Skeletal muscle satellite cell (primary cell): Measurements from ENCODE around the gene CD248.

Source experiments
- H3K27me3 ChIP-seq: 2 replicates; pipeline ENCODE4 v1.7.0; 2013; ENCODE audit warnings: low read length; ENCODE audit not compliant: control insufficient read depth, insufficient read depth
- H3K36me3 ChIP-seq: 2 replicates; pipeline ENCODE4 v1.7.0; 2013; ENCODE audit warnings: mild to moderate bottlenecking, control low read depth, low read length; ENCODE audit not compliant: insufficient read depth
- H3K4me1 ChIP-seq: 2 replicates; pipeline ENCODE4 v1.7.0; 2013; ENCODE audit warnings: low read length; ENCODE audit not compliant: control insufficient read depth, insufficient read depth
- H3K4me2 ChIP-seq: 2 replicates; pipeline ENCODE4 v1.7.0; 2013; ENCODE audit warnings: mild to moderate bottlenecking, low read length
- H3K4me3 ChIP-seq: 2 replicates; pipeline ENCODE4 v1.7.0; 2013; ENCODE audit warnings: low read length
- H3K9ac ChIP-seq: 2 replicates; pipeline ENCODE4 v1.7.0; 2013; ENCODE audit warnings: mild to moderate bottlenecking, low read depth, low read length, moderate library complexity
- H3K9me3 ChIP-seq: replicated peaks from 2 replicates; pipeline ENCODE4 v1.7.0; 2013; ENCODE audit warnings: mild to moderate bottlenecking, control low read depth, low read length

Gene CD248

GRCh38 chr11:66288671-66289547 is 27.9 kb downstream of the CD248 start, which contains the start of gene YIF1A:
TSS of gene YIF1A (minus strand) at chr11:66289143. CDS start at chr11:66288985, 158 bp downstream.
- H3K4me1 ChIP-seq = peaks cover 15% of the 10 kb centered on the region
- peaks cover 29% of the 10 kb centered on the region for H3K36me3 ChIP-seq
- H3K9me3 ChIP-seq = no peaks in the 10 kb centered on the region
- H3K4me3 ChIP-seq = peak within 1 kb of the TSS; percentile 72
- H3K9ac ChIP-seq = peak within 1 kb of the TSS; percentile 96
- H3K27me3 ChIP-seq = peaks cover 30% of the 10 kb centered on the region
- peak within 1 kb of the TSS; percentile 97 for H3K4me2 ChIP-seq

GRCh38 chr11:66287889-66288670 is 28.8 kb downstream of the CD248 start:
- Histone ChIP-seq H3K9me3 (no peaks in the 10 kb centered on the region), H3K4me2 (peak overlapping the region; percentile 97), H3K9ac (peak overlapping the region; percentile 96), H3K4me1 (peaks cover 15% of the 10 kb centered on the region), H3K4me3 (peak overlapping the region; percentile 72), H3K27me3 (peaks cover 22% of the 10 kb centered on the region), H3K36me3 (peaks cover 33% of the 10 kb centered on the region)

GRCh38 chr11:66287211-66287888 is 29.5 kb downstream of the CD248 start:
- H3K4me2 ChIP-seq = peak overlapping the region; percentile 97
- peaks cover 33% of the 10 kb centered on the region for H3K36me3 ChIP-seq
- H3K4me1 ChIP-seq = peaks cover 19% of the 10 kb centered on the region
- H3K27me3 ChIP-seq = peaks cover 15% of the 10 kb centered on the region
- peak overlapping the region; percentile 96 for H3K9ac ChIP-seq
- no peaks in the 10 kb centered on the region for H3K9me3 ChIP-seq
- H3K4me3 ChIP-seq = peak overlapping the region; percentile 72

- Histone ChIP-seq H3K4me2 (peak overlapping the region; percentile 97), H3K27me3 (peaks cover 9% of the 10 kb centered on the region), H3K9me3 (no peaks in the 10 kb centered on the region), H3K4me1 (peaks cover 19% of the 10 kb centered on the region), H3K4me3 (no peak overlapping the region), H3K9ac (no peak overlapping the region), H3K36me3 (peaks cover 33% of the 10 kb centered on the region)
Measured at GRCh38 chr11:66286699-66287098, 30.1 kb downstream of the CD248 start.

GRCh38 chr11:66285250-66285947 is 31.4 kb downstream of the CD248 start:
- Histone ChIP-seq H3K4me1 (peaks cover 29% of the 10 kb centered on the region), H3K9ac (no peak overlapping the region), H3K9me3 (no peaks in the 10 kb centered on the region), H3K4me3 (no peak overlapping the region), H3K27me3 (no peaks in the 10 kb centered on the region), H3K36me3 (peaks cover 33% of the 10 kb centered on the region), H3K4me2 (no peak overlapping the region)

GRCh38 chr11:66284526-66285078 is 32.2 kb downstream of the CD248 start:
- Histone ChIP-seq H3K4me2 (no peak overlapping the region), H3K27me3 (no peaks in the 10 kb centered on the region), H3K36me3 (peaks cover 33% of the 10 kb centered on the region), H3K4me3 (no peak overlapping the region), H3K9ac (no peak overlapping the region), H3K9me3 (no peaks in the 10 kb centered on the region), H3K4me1 (peaks cover 27% of the 10 kb centered on the region)

- Histone ChIP-seq H3K4me3 (no peak overlapping the region), H3K36me3 (peaks cover 33% of the 10 kb centered on the region), H3K27me3 (no peaks in the 10 kb centered on the region), H3K9me3 (no peaks in the 10 kb centered on the region), H3K9ac (no peak overlapping the region), H3K4me2 (no peak overlapping the region), H3K4me1 (peaks cover 26% of the 10 kb centered on the region)
Measured at GRCh38 chr11:66283461-66284105, 33.3 kb downstream of the CD248 start.

GRCh38 chr11:66282468-66283455 is 34.1 kb downstream of the CD248 start:
- H3K27me3 ChIP-seq = no peaks in the 10 kb centered on the region
- no peaks in the 10 kb centered on the region for H3K9me3 ChIP-seq
- no peak overlapping the region for H3K9ac ChIP-seq
- H3K4me2 ChIP-seq = no peak overlapping the region
- peaks cover 24% of the 10 kb centered on the region for H3K4me1 ChIP-seq
- no peak overlapping the region for H3K4me3 ChIP-seq
- peaks cover 33% of the 10 kb centered on the region for H3K36me3 ChIP-seq

GRCh38 chr11:66281776-66282467 is 34.9 kb downstream of the CD248 start:
- Histone ChIP-seq H3K9me3 (no peaks in the 10 kb centered on the region), H3K4me3 (no peak overlapping the region), H3K4me2 (no peak overlapping the region), H3K36me3 (peaks cover 30% of the 10 kb centered on the region), H3K9ac (no peak overlapping the region), H3K27me3 (no peaks in the 10 kb centered on the region), H3K4me1 (peaks cover 23% of the 10 kb centered on the region)
